Thoracic aorta (tissue), 2 donors: ENCODE data around the gene MRGPRD. TPM values are rescaled to one million over a fixed set of nuclear protein-coding genes. Genes with fewer than 3 reads are reported as not detected.

ENCODE experiments used
- ATAC-seq: fragments of 150-250 bp; one replicate; pipeline ENCODE4 v1.8.0; 2017; ENCODE audit warnings: low read depth; ENCODE audit not compliant: insufficient number of reproducible peaks, low FRiP score
- DNase-seq: peaks from one replicate; pipeline ENCODE4 v3.0.0-alpha.2; 2020; ENCODE audit warnings: low spot score
- H3K27ac ChIP-seq, 2 donors: fragments of 200-600 bp; sonication (generic); 1 replicate in 1 of 2; 2 replicates in 1 of 2; pipeline ENCODE4 v1.5.1; 2016; ENCODE audit warnings: mild to moderate bottlenecking in 2 of 2, moderate library complexity in 2 of 2
- H3K27me3 ChIP-seq: fragments of 200-600 bp; sonication (generic); replicated peaks from 2 replicates; pipeline ENCODE4 v1.6.0; 2016; ENCODE audit warnings: mild to moderate bottlenecking; ENCODE audit not compliant: insufficient read depth
- H3K36me3 ChIP-seq: fragments of 200-600 bp; sonication (generic); one replicate; pipeline ENCODE4 v1.5.1; 2016
- H3K4me1 ChIP-seq, 2 donors: fragments of 200-600 bp; sonication (generic); 1 replicate in 1 of 2; 2 replicates in 1 of 2; pipeline versions ENCODE4 v1.5.1 to v1.6.0; 2016; ENCODE audit warnings: low read depth in 2 of 2, mild to moderate bottlenecking in 1 of 2; ENCODE audit not compliant: control insufficient read depth in 1 of 2
- H3K4me3 ChIP-seq: fragments of 200-600 bp; sonication (generic); 2 replicates; pipeline ENCODE4 v1.5.1; 2016; ENCODE audit warnings: mild to moderate bottlenecking
- H3K9me3 ChIP-seq: fragments of 200-600 bp; sonication (generic); 2 replicates; pipeline ENCODE4 v1.5.1; 2016
- total RNA-seq, 2 donors: library from RNA; depleted of rRNA; stranded (reverse); fragments of >200 nt; gene quantifications; one replicate each; pipeline versions ENCODE4 v1.1.0 to v1.2.3, GENCODE V29; 2016
- TF ChIP-seq, protein P1 (sequence below): fragments of 200-600 bp; sonication (generic); IDR thresholded peaks from one replicate; pipeline ENCODE4 v1.5.1; 2019; ENCODE audit warnings: antibody characterized with exemption

MRGPRD gene
- total RNA-seq, 2 donors from 2014 or later, result 5.0 TPM; not detected in 1

DNA sequence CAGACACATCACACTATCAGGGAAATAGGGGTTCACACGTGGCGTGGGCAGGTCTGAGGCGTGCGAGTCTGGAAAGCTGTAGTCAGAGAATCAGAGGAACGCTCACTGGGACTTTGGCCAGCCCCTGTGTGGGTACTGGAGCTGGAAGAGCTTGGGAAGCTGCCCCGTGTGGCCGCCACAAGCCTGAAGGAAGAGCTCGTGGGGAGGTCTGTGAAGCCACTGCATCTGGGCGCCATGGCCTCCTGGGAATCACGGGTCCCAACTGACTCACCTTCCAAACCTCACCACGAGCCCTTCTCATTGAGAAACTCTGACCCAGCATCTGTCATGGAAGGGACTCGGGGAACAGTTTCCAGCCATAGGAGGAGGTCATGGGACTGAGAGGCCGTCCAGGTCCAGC is 38.1 kb upstream of the MRGPRD start:
- H3K36me3 ChIP-seq, result no peaks in the 10 kb centered on the region
- no peak overlapping the region for H3K4me3 ChIP-seq
- H3K9me3 ChIP-seq, result no peaks in the 10 kb centered on the region
- H3K27ac ChIP-seq, result peak overlapping the region; percentile 42 to 74
- H3K27me3 ChIP-seq, result no peaks in the 10 kb centered on the region
- ATAC-seq, result no peak
- TF ChIP-seq, protein P1, sequence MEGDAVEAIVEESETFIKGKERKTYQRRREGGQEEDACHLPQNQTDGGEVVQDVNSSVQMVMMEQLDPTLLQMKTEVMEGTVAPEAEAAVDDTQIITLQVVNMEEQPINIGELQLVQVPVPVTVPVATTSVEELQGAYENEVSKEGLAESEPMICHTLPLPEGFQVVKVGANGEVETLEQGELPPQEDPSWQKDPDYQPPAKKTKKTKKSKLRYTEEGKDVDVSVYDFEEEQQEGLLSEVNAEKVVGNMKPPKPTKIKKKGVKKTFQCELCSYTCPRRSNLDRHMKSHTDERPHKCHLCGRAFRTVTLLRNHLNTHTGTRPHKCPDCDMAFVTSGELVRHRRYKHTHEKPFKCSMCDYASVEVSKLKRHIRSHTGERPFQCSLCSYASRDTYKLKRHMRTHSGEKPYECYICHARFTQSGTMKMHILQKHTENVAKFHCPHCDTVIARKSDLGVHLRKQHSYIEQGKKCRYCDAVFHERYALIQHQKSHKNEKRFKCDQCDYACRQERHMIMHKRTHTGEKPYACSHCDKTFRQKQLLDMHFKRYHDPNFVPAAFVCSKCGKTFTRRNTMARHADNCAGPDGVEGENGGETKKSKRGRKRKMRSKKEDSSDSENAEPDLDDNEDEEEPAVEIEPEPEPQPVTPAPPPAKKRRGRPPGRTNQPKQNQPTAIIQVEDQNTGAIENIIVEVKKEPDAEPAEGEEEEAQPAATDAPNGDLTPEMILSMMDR, result peak; percentile 15
- no peak for DNase-seq
- peaks cover 6 to 35% of the 10 kb centered on the region in 2 donors for H3K4me1 ChIP-seq

DNA sequence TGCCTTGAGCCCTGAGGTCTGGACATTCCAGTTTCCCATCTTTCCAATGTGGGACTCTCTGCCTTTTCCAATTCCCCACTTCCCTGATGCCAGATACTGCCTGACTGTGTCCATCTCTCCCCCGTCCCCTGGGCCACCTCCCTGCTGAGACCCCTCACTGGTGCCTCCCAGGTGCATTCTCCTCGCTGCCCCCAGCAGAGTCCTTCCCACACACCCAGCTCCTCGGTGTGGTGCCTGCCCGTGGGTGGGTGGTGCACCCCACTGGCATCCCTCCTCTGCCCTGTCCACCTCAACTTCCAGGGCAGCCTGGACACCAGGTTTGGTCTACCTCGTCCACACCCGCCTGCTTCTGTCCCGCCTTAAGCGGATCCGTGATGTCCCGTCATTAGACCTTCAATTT is 37.2 kb upstream of the MRGPRD start:
- no peaks in the 10 kb centered on the region for H3K27me3 ChIP-seq
- H3K36me3 ChIP-seq, result no peaks in the 10 kb centered on the region
- no peak overlapping the region for H3K4me3 ChIP-seq
- peaks cover 8 to 42% of the 10 kb centered on the region in 2 donors for H3K4me1 ChIP-seq
- H3K9me3 ChIP-seq, result no peaks in the 10 kb centered on the region
- H3K27ac ChIP-seq, result peak overlapping the region; percentile 42 to 74
- DNase-seq (no peak), ATAC-seq (no peak)
- TF ChIP-seq, protein P1, result no peak

DNA sequence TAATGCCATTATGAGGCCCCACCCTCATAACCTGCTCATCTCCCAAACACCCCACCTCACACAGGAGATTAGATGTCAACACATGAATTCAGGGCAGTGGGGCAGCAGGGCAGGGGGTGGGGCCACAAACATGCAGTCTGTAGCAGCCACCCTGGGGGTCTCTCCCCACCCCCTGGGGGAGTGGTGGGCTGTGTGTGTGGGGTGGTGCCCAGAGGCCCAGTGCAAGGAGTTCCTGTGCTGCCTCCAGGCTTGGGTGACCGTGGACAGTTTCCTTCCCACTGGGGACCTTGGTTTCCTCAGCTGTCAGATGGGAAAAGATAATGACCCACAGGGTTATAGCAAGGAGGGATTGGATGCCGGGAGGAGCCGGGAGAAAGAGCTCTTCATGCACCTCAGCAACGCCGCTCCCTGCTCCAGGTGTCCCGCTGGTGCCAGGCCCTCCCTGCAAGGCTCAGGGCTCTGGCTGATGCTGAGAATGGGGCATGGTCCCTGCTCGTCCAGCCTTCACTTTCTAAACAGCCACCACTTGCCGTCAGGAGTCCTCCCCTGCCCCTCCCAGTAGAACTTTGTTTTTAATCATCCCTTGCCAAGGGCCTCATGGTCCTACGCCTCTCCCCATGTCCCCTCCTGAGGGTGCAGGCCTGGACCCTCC is 34.2 kb upstream of the MRGPRD start:
- H3K27ac ChIP-seq, result peak overlapping the region; percentile 95 to 96
- DNase-seq, result no peak
- TF ChIP-seq, protein P1, result no peak
- no peak overlapping the region for H3K4me3 ChIP-seq
- no peaks in the 10 kb centered on the region for H3K36me3 ChIP-seq
- ATAC-seq, result no peak
- H3K27me3 ChIP-seq, result no peaks in the 10 kb centered on the region
- H3K4me1 ChIP-seq, result peaks cover 12 to 50% of the 10 kb centered on the region in 2 donors
- H3K9me3 ChIP-seq, result no peaks in the 10 kb centered on the region

DNA sequence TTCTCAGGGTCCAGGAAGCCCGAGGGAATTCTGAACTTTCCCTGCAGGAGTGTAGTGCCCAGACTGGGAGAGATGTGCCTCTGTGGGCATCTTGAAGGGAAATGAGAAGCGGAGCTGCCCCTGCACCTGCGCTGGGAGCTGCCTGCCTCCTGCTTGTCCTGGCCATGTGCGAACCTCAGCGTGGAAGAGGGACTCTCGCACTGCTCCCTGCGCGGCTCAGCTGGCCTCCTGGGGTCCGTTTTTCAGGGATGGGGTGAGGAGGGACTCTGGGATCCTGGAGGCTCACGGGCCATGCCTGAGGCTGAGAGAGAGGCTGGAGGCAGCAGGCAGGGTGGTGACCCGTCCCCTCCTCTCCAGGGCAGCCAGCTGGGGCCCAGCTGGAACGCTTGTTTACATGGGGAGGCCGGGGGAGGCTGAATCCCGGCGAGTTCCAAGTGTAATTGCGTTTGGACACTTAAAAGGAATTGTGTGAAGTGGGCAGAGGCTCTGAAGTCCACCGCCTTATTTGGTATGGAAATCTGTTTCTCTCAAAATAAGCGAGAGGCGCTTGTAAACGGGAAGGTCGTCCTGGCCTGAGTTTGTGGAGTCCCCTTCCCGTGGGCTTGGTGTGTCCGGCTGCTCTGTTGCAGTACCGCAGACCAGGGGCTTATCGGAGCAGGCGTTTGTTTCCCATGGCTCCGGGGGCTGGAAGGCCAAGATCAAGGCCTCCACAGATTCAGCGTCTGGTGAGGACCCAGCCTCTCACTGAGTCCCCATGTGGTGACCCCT is 33.5 kb upstream of the MRGPRD start:
- Histone ChIP-seq H3K27me3 (no peaks in the 10 kb centered on the region), H3K36me3 (no peaks in the 10 kb centered on the region), H3K4me1 (peaks cover 19 to 57% of the 10 kb centered on the region in 2 donors), H3K4me3 (peak overlapping the region; percentile 81), H3K27ac (peak overlapping the region; percentile 95 to 96), H3K9me3 (no peaks in the 10 kb centered on the region)
- TF ChIP-seq, protein P1, result no peak
- ATAC-seq (no peak), DNase-seq (no peak)
